ENCODE results near the gene ZSCAN25.
"Not testable (repeated sequence)": the region's sequence is repeated elsewhere in the genome, so short reads cannot be mapped to it uniquely, and the experiment has no call there.

ZSCAN25 gene

GRCh38 chr7:99616359-99617191 lies at the start of gene ZSCAN25:
TSS of gene ZSCAN25 (plus strand) at chr7:99616946. CDS start at chr7:99619607, 2,661 bp downstream.
- no peak for DNase-seq

GRCh38 chr7:99568770-99569169 lies 48.0 kb upstream of the ZSCAN25 start:
- not testable (repeated sequence) for DNase-seq

- no peak for DNase-seq
Observed at GRCh38 chr7:99571768-99572167, 45.0 kb upstream of the ZSCAN25 start.

DNA sequence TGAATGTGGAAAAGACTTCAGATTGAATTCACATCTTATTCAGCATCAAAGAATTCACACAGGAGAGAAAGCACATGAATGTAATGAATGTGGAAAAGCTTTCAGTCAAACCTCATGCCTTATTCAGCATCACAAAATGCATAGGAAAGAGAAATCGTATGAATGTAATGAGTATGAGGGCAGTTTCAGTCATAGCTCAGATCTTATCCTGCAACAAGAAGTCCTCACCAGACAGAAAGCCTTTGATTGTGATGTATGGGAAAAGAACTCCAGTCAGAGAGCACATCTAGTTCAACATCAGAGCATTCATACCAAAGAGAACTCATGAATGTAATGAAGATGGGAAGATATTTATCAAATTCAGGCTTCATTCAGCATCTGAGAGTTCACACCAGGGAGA lies 43.5 kb upstream of the ZSCAN25 start:
- DNase-seq = no peak

DNA sequence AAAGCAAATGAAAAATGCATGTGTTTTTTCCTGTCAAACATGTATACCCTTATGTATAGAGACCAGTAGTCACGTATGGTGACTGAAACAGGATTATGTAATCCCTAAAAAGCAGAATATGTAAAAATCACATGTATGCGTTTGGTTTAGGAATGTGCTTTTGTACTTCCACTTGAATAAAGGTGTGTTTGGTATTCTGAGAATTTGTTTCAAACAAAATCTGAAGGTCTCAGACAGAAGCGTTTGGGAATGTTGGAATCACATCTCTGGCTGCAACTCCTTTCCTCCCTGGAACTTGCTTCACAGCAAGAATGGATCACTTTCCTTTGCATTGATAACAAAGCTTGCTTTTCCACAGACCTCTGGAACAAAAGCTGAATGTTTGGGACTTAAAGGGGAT lies 40.5 kb upstream of the ZSCAN25 start:
- DNase-seq = no peak

GRCh38 chr7:99579281-99579955 lies 37.3 kb upstream of the ZSCAN25 start:
- DNase-seq = no peak

GRCh38 chr7:99579956-99580777 lies 36.6 kb upstream of the ZSCAN25 start:
- DNase-seq = no peak

GRCh38 chr7:99580778-99581332 lies 35.9 kb upstream of the ZSCAN25 start:
- not testable (repeated sequence) for DNase-seq

DNA sequence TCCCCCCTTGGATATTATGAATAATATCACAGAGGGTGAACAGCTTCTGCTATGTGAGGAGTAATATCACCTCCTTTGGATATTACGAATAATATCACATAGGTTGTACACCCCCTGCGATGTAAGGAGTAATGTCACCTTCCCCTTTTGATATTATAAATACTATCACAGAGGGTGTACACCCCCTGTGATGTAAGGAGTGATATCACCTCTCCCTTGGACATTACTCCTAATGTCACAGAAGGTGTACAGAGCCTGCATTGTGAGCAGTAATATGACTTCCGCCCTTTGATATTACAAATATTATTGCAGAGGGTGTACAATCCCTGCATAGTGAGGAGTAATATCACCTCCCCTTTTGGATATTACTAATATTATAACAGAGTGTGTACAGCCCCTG lies 27.9 kb upstream of the ZSCAN25 start:
- no peak for DNase-seq

- no peak for DNase-seq
Observed at GRCh38 chr7:99594948-99595745, 21.6 kb upstream of the ZSCAN25 start.

DNA sequence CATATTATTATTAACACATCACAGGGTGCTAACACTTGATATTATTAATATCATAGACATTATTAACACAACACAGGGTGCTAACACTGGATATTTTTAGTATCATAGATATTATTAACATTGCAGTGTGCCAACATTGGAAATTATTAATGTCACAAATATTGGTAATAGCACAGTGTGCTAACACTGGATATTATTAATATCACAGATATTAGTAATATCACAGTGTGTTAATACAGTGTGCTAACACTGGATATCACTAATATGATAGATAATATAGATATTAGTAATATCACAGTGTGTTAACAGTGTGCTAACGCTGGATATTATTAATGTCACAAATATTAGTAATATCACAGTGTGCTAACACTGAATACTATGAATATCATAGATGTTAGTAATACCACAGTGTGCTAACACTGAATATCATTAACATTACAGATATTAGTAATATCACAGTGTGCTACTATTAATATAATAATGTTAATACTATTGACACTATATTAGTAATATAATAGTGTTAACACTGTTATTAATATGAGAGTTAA lies 20.3 kb upstream of the ZSCAN25 start:
- no peak for DNase-seq

GRCh38 chr7:99597762-99598501 lies 18.8 kb upstream of the ZSCAN25 start, which contains the start of gene TMEM225B:
TSS of gene TMEM225B (plus strand) at chr7:99598267. CDS start at chr7:99604389, 6,122 bp downstream.
- DNase-seq = no peak

GRCh38 chr7:99599836-99600235 lies 16.9 kb upstream of the ZSCAN25 start:
- no peak for DNase-seq

DNA sequence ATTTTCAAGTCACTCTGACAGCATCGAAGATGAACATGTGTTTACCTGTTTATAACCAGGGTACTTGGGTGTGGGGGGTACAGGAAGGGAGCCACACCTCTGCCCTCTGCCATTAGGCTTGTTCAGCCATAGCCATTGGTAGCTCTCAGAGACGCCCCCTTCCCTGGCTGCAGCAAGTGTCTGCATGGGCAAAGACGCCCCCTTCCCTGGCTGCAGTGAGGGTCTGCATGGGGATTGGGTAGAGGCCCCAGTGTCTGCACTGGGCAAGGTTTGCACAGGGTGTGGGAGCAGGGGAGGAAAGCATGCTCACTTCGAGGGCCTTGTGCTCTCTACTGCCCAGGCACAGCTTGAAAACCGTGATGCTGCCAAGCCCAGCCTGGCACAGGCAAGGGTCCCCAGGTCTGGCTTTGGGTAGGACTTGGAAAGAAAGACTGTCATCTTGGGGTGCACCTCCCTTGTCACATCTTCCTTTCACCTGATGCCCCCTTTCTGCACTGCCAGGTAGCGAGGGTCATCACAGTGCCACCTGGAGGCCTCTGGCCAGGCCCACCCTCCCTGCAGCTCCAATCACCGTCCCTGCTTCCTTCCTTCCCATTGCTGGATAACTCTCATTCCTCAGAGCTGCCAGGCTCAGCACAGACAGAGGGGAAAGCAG lies 15.0 kb upstream of the ZSCAN25 start:
- DNase-seq = no peak

DNA sequence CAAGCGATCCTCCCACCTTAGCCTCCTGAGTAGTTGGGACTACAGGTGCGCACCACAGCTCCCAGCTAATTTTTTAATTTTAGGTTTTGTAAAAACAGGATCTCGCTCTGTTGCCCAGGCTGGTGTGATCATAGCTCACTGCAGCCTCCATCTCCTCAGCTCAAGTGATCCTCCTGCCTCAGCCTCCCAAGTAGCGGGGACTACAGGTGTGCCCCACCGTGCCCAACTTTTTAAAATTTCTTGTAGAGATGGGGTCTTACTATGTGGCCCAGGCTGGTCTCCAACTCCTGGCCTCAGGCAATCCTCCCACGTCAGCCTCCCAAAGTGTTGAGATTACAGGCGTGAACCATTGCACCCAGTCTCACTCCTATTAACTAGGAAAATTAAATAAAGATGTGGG lies 11.2 kb upstream of the ZSCAN25 start:
- DNase-seq = no peak

DNA sequence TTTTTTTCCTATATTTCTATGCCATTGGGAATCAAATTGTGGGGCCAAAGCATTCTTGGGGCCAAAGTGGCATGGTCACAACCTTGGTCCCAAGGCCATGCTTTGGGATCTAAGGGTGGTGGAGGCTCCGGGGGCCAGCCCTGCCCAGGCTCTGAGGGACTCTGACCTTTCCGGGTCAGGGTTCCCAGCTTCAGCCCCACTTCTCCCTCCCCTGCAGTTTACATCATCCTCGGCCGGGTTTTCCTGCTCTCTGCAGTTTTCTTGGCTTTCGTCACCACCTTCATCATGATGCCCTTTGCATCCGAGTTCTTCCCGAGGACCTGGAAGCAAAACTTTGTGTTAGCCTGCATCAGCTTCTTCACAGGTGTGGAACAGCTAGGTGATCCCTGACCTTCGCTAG lies 10.2 kb upstream of the ZSCAN25 start:
- DNase-seq = no peak

DNA sequence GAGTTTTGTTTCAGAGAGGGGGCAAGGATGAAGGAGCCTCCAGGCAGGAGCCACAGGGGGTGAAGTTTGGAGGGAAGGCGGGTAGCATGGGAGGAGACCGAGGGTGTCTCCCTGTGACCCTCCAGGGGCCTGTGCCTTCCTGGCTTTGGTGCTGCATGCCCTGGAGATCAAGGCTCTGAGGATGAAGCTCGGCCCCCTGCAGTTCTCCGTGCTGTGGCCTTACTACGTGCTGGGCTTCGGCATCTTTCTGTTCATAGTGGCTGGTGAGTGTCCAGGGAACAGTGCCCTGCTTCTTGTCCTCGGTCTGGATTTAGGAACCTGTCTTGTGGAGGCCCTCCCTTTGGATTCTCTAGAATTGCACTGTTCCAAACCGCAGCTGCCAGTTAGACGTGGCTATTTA lies 9.2 kb upstream of the ZSCAN25 start:
- no peak for DNase-seq

GRCh38 chr7:99614495-99614894 lies 2.3 kb upstream of the ZSCAN25 start:
- DNase-seq = no peak

DNA sequence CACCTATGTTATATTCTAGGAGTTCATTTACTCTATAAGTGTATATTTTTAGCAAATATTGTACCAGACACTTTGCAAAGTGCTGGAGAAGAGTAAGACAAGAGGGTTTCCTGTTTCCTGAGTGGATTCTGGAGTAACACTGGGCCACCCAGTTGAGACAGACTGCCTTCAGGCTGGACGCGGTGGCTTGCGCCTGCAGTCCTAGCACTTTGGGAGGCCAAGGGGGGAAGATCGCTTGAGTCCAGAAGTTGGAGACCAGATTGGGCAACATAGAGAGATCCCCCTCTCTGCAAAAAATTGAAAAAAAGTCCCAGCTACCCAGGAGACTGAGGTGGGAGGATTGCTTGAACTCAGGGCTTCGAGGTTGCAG lies 772 bp upstream of the ZSCAN25 start:
- DNase-seq = no peak

DNA sequence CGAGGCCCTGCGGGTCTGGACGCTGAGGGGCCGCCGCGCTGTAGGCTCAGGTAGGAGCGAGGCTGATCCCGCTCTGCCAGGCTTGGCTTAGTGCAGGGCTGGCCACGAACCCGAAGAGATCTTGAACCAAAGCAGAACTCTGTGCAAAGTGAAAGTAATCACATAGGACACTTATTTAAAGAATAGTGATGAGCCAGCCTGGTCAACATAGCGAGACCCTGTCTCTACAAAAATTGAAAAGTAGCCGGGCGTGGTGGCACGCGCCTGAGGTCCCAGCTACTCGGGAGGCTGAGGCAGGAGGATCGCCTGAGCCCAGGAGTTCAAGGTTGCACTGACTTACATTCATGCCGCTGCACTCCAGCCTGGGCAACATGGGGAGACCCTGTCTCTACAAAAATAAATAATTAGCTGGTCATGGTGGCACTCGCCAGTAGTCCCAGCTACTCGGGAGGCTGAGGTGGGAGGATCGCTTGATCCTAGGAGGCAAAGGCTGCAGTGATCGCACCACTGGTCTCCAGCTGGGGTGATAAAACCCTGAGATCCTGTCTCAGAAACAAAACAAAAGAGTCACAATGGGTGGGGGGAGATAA lies 541 bp downstream of the ZSCAN25 start:
- DNase-seq = no peak
